WTC11 (cell line): ENCODE data around the gene RNF38. TPM values are rescaled to one million over a fixed set of nuclear protein-coding genes. Genes with fewer than 3 reads are reported as not detected.

Source experiments
- ATAC-seq: fragments of 200-7000 bp; cut with Tn5 transposase; 2 replicates; pipeline ENCODE4 v1.10.0; 2021; ENCODE audit warnings: mild to moderate bottlenecking, moderate library complexity
- CTCF ChIA-PET: fragments of 300-600 bp; sonication (Branson Sonifier 250); formaldehyde crosslinking; loops from one replicate; lab custom pipeline; 2021; ENCODE audit warnings: antibody characterized with exemption; lab: Charles Lee
- POLR2A ChIA-PET: fragments of 350-600 bp; sonication (Branson Sonifier 250); formaldehyde crosslinking; loops from one replicate; lab custom pipeline; 2021; ENCODE audit warnings: antibody characterized with exemption; lab: Charles Lee
- DNase-seq: peaks from one replicate; pipeline ENCODE4 v3.0.0; 2021; ENCODE audit warnings: low spot score
- H3K27ac Mint-ChIP-seq: 2 replicates; pipeline ENCODE4 v1.8.0; 2021; ENCODE audit warnings: mixed read lengths
- H3K27me3 Mint-ChIP-seq: 2 replicates; pipeline ENCODE4 v1.8.0; 2021; ENCODE audit warnings: low read depth, mild to moderate bottlenecking, moderate library complexity, mixed read lengths
- H3K36me3 Mint-ChIP-seq: 2 replicates; pipeline ENCODE4 v1.8.0; 2021; ENCODE audit warnings: mixed read lengths
- H3K4me1 Mint-ChIP-seq: 2 replicates; pipeline ENCODE4 v1.8.0; 2022; ENCODE audit warnings: mixed read lengths
- H3K4me3 Mint-ChIP-seq: 2 replicates; pipeline ENCODE4 v1.8.0; 2021; ENCODE audit warnings: mild to moderate bottlenecking, moderate library complexity, mixed read lengths
- H3K9me3 Mint-ChIP-seq: 2 replicates; pipeline ENCODE4 v1.8.0; 2021; ENCODE audit warnings: mixed read lengths
- ATF1 ChIP-seq: sonication (generic); formaldehyde crosslinking; IDR thresholded peaks from 2 replicates; pipeline ENCODE4 v1.8.1; 2023; ENCODE audit warnings: mild to moderate bottlenecking, moderate library complexity, missing genetic modification reagents
- ATF2 ChIP-seq: sonication (generic); formaldehyde crosslinking; IDR thresholded peaks from 2 replicates; pipeline ENCODE4 v1.8.1; 2022; ENCODE audit warnings: low read depth, missing genetic modification reagents, borderline replicate concordance
- CTCF ChIP-seq: fragments of 200-600 bp; IDR thresholded peaks from 2 replicates; pipeline ENCODE4 v1.8.0; 2022; ENCODE audit warnings: antibody characterized with exemption
- E2F4 ChIP-seq: sonication (generic); formaldehyde crosslinking; IDR thresholded peaks from 2 replicates; pipeline ENCODE4 v1.8.1; 2022; ENCODE audit warnings: low read depth, mild to moderate bottlenecking, moderate library complexity, missing genetic modification reagents, borderline replicate concordance
- EMX1 ChIP-seq: fragments of 250-450 bp; sonication (Bioruptor Pico); IDR thresholded peaks from 2 replicates; pipeline ENCODE4 v1.8.0; 2021; ENCODE audit warnings: mild to moderate bottlenecking
- FOXJ3 ChIP-seq: sonication (generic); formaldehyde crosslinking; IDR thresholded peaks from 2 replicates; pipeline ENCODE4 v1.9.0; 2021; ENCODE audit warnings: missing genetic modification reagents, mild to moderate bottlenecking, borderline replicate concordance
- HMGXB4 ChIP-seq: sonication (generic); formaldehyde crosslinking; IDR thresholded peaks from 2 replicates; pipeline ENCODE4 v1.8.1; 2023; ENCODE audit warnings: mild to moderate bottlenecking, moderate library complexity, missing genetic modification reagents
- JUN ChIP-seq: sonication (generic); formaldehyde crosslinking; IDR thresholded peaks from 2 replicates; pipeline ENCODE4 v1.8.0; 2023; ENCODE audit warnings: mild to moderate bottlenecking, missing genetic modification reagents
- MAX ChIP-seq: sonication (generic); formaldehyde crosslinking; IDR thresholded peaks from 2 replicates; pipeline ENCODE4 v1.8.0; 2022; ENCODE audit warnings: mild to moderate bottlenecking, missing genetic modification reagents
- NFATC4 ChIP-seq: fragments of 250-450 bp; sonication (Bioruptor Pico); IDR thresholded peaks from 2 replicates; pipeline ENCODE4 v1.9.0; 2021; ENCODE audit warnings: mild to moderate bottlenecking
- NR3C1 ChIP-seq: sonication (generic); formaldehyde crosslinking; conservative IDR thresholded peaks from 2 replicates; pipeline ENCODE4 v1.8.1; 2023; ENCODE audit warnings: low read depth, mild to moderate bottlenecking, missing genetic modification reagents
- OVOL2 ChIP-seq: fragments of 250-450 bp; sonication (Bioruptor Pico); IDR thresholded peaks from 2 replicates; pipeline ENCODE4 v1.9.0; 2021; ENCODE audit warnings: mild to moderate bottlenecking, borderline replicate concordance
- RORB ChIP-seq: fragments of 250-450 bp; sonication (Bioruptor Pico); IDR thresholded peaks from 2 replicates; pipeline ENCODE4 v1.9.0; 2021; ENCODE audit warnings: mild to moderate bottlenecking
- TEAD4 ChIP-seq: sonication (generic); formaldehyde crosslinking; IDR thresholded peaks from 2 replicates; pipeline ENCODE4 v1.8.0; 2022; ENCODE audit warnings: mild to moderate bottlenecking, missing genetic modification reagents
- ZNF121 ChIP-seq: sonication (generic); formaldehyde crosslinking; IDR thresholded peaks from 2 replicates; pipeline ENCODE4 v1.8.0; 2023; ENCODE audit warnings: missing genetic modification reagents
- ZNF219 ChIP-seq: sonication (generic); formaldehyde crosslinking; IDR thresholded peaks from 2 replicates; pipeline ENCODE4 v1.8.0; 2023; ENCODE audit warnings: missing genetic modification reagents, mild to moderate bottlenecking, borderline replicate concordance
- ZNF396 ChIP-seq: fragments of 250-450 bp; sonication (Bioruptor Pico); IDR thresholded peaks from 2 replicates; pipeline ENCODE4 v1.8.0; 2021; ENCODE audit warnings: mild to moderate bottlenecking, moderate library complexity, borderline replicate concordance
- ZNF423 ChIP-seq: fragments of 250-450 bp; sonication (Bioruptor Pico); IDR thresholded peaks from 2 replicates; pipeline ENCODE4 v2.1.2; 2022; ENCODE audit warnings: mild to moderate bottlenecking, moderate library complexity
- total RNA-seq: library from RNA; stranded (reverse); gene quantifications from 3 replicates; pipeline ENCODE4 v1.2.3, GENCODE V29; 2021
- TF ChIP-seq, protein P1 (sequence below): fragments of 250-450 bp; sonication (Bioruptor Pico); IDR thresholded peaks from 2 replicates; pipeline ENCODE4 v1.9.0; 2021; ENCODE audit warnings: mild to moderate bottlenecking, borderline replicate concordance
- TF ChIP-seq, protein P2 (sequence below): sonication (generic); formaldehyde crosslinking; IDR thresholded peaks from 2 replicates; pipeline ENCODE4 v1.8.1; 2023; ENCODE audit warnings: mild to moderate bottlenecking, missing genetic modification reagents, moderate library complexity
- TF ChIP-seq, protein P3 (sequence below): sonication (generic); formaldehyde crosslinking; IDR thresholded peaks from 2 replicates; pipeline ENCODE4 v1.8.1; 2023; ENCODE audit warnings: mild to moderate bottlenecking, missing genetic modification reagents, borderline replicate concordance

RNF38 gene
- total RNA-seq, 1 experiment from 2014 or later, result 56.4 TPM

DNA sequence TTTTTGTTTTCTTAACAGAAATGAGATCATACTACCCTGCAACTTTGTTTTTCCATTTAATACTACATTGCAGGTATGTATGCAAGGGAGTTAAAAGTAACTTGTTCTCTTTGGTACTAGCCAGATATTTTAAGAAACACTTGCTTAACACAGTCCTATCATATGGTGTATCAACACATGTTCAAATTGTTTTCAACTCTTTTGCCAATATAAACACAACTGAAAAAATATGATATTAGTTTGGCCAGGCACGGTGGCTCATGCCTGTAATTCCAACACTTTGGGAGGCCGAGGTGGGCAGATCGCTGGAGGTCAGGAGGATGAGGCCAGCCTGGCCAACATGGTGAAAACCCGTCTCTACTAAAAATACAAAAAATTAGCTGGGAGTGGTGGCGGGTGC lies 41.6 kb downstream of the RNF38 start (continued):
- TF ChIP-seq E2F4 (no peak), ZNF396 (CRISPR knock-in tag) (no peak), MAX (CRISPR knock-in tag) (no peak), NFATC4 (CRISPR knock-in tag) (no peak), CTCF (no peak), JUN (no peak), ZNF219 (CRISPR knock-in tag) (no peak), ZNF121 (CRISPR knock-in tag) (no peak)
- TF ChIP-seq, protein P1, sequence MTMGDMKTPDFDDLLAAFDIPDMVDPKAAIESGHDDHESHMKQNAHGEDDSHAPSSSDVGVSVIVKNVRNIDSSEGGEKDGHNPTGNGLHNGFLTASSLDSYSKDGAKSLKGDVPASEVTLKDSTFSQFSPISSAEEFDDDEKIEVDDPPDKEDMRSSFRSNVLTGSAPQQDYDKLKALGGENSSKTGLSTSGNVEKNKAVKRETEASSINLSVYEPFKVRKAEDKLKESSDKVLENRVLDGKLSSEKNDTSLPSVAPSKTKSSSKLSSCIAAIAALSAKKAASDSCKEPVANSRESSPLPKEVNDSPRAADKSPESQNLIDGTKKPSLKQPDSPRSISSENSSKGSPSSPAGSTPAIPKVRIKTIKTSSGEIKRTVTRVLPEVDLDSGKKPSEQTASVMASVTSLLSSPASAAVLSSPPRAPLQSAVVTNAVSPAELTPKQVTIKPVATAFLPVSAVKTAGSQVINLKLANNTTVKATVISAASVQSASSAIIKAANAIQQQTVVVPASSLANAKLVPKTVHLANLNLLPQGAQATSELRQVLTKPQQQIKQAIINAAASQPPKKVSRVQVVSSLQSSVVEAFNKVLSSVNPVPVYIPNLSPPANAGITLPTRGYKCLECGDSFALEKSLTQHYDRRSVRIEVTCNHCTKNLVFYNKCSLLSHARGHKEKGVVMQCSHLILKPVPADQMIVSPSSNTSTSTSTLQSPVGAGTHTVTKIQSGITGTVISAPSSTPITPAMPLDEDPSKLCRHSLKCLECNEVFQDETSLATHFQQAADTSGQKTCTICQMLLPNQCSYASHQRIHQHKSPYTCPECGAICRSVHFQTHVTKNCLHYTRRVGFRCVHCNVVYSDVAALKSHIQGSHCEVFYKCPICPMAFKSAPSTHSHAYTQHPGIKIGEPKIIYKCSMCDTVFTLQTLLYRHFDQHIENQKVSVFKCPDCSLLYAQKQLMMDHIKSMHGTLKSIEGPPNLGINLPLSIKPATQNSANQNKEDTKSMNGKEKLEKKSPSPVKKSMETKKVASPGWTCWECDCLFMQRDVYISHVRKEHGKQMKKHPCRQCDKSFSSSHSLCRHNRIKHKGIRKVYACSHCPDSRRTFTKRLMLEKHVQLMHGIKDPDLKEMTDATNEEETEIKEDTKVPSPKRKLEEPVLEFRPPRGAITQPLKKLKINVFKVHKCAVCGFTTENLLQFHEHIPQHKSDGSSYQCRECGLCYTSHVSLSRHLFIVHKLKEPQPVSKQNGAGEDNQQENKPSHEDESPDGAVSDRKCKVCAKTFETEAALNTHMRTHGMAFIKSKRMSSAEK (CRISPR knock-in tag), result no peak

GRCh38 chr9:36357639-36358038 lies 42.4 kb downstream of the RNF38 start:
- CTCF ChIA-PET, result no interaction called here
- DNase-seq (no peak), ATAC-seq (no peak)
- Mint-ChIP-seq H3K27me3 (no peaks in the 10 kb centered on the region), H3K27ac (no peak overlapping the region), H3K4me3 (no peak overlapping the region), H3K9me3 (no peaks in the 10 kb centered on the region), H3K36me3 (peaks cover 28% of the 10 kb centered on the region), H3K4me1 (no peaks in the 10 kb centered on the region)
- POLR2A ChIA-PET, result no interaction called here
- TF ChIP-seq TEAD4 (CRISPR knock-in tag) (no peak), ZNF423 (CRISPR knock-in tag) (no peak), ATF1 (CRISPR knock-in tag) (no peak), OVOL2 (no peak), ZNF396 (CRISPR knock-in tag) (no peak), HMGXB4 (CRISPR knock-in tag) (no peak), FOXJ3 (CRISPR knock-in tag) (no peak), EMX1 (CRISPR knock-in tag) (no peak), NR3C1 (no peak), ATF2 (CRISPR knock-in tag) (no peak), RORB (CRISPR knock-in tag) (no peak)
- TF ChIP-seq, protein P2, sequence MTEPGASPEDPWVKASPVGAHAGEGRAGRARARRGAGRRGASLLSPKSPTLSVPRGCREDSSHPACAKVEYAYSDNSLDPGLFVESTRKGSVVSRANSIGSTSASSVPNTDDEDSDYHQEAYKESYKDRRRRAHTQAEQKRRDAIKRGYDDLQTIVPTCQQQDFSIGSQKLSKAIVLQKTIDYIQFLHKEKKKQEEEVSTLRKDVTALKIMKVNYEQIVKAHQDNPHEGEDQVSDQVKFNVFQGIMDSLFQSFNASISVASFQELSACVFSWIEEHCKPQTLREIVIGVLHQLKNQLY, result no peak
- TF ChIP-seq, protein P3, sequence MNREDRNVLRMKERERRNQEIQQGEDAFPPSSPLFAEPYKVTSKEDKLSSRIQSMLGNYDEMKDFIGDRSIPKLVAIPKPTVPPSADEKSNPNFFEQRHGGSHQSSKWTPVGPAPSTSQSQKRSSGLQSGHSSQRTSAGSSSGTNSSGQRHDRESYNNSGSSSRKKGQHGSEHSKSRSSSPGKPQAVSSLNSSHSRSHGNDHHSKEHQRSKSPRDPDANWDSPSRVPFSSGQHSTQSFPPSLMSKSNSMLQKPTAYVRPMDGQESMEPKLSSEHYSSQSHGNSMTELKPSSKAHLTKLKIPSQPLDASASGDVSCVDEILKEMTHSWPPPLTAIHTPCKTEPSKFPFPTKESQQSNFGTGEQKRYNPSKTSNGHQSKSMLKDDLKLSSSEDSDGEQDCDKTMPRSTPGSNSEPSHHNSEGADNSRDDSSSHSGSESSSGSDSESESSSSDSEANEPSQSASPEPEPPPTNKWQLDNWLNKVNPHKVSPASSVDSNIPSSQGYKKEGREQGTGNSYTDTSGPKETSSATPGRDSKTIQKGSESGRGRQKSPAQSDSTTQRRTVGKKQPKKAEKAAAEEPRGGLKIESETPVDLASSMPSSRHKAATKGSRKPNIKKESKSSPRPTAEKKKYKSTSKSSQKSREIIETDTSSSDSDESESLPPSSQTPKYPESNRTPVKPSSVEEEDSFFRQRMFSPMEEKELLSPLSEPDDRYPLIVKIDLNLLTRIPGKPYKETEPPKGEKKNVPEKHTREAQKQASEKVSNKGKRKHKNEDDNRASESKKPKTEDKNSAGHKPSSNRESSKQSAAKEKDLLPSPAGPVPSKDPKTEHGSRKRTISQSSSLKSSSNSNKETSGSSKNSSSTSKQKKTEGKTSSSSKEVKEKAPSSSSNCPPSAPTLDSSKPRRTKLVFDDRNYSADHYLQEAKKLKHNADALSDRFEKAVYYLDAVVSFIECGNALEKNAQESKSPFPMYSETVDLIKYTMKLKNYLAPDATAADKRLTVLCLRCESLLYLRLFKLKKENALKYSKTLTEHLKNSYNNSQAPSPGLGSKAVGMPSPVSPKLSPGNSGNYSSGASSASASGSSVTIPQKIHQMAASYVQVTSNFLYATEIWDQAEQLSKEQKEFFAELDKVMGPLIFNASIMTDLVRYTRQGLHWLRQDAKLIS (CRISPR knock-in tag), result no peak
